ENCODE results near the gene GAK. TPM values are rescaled to one million over a fixed set of nuclear protein-coding genes. Genes with fewer than 3 reads are reported as not detected.

Gene GAK
- total RNA-seq, 1 donor from 2014 or later: 27.6 TPM

- Histone ChIP-seq H3K9me3 (ENCODE audit: low read depth) (no peaks in the 10 kb centered on the region), H2AFZ (replicated peaks) (no peak overlapping the region), H3K79me2 (ENCODE audit: low read depth) (no peaks in the 10 kb centered on the region), H3K27me3 (no peaks in the 10 kb centered on the region), H3K36me3 (no peaks in the 10 kb centered on the region), H3F3A (ENCODE audit: low read depth) (no peaks in the 10 kb centered on the region), H3K9ac (no peak overlapping the region), H3K4me3 (no peak overlapping the region), H3K27ac (no peak overlapping the region), H4K20me1 (ENCODE audit: low read depth) (no peaks in the 10 kb centered on the region), H3K4me2 (no peak overlapping the region), H3K4me1 (no peaks in the 10 kb centered on the region)
- Mint-ChIP-seq H3K36me3 (peaks cover 8% of the 10 kb centered on the region), H3K4me1 (no peaks in the 10 kb centered on the region), H3K9me3 (no peaks in the 10 kb centered on the region), H3K27me3 (ENCODE audit: insufficient read depth, low read depth) (peaks cover 3% of the 10 kb centered on the region), H3K4me3 (no peak overlapping the region), H3K27ac (no peak overlapping the region)
- DNase-seq (ENCODE audit: low spot score): peak; percentile 11
- TF ChIP-seq CTCF (IDR thresholded peaks at IDR 0.05) (peak; percentile 27), EZH2 (IDR thresholded peaks at IDR 0.05) (no peak)
Observed at GRCh38 chr4:896216-896615, 35.9 kb downstream of the GAK start.

- no peaks in the 10 kb centered on the region for H4K20me1 ChIP-seq (ENCODE audit: low read depth)
- H3K9ac ChIP-seq: no peak overlapping the region
- Mint-ChIP-seq H3K4me3 (no peak overlapping the region), H3K4me1 (no peaks in the 10 kb centered on the region), H3K27ac (no peak overlapping the region), H3K9me3 (no peaks in the 10 kb centered on the region), H3K27me3 (ENCODE audit: insufficient read depth, low read depth) (peaks cover 3% of the 10 kb centered on the region), H3K36me3 (peaks cover 8% of the 10 kb centered on the region)
- H3K4me2 ChIP-seq: no peak overlapping the region
- no peaks in the 10 kb centered on the region for H3K27me3 ChIP-seq
- H3K79me2 ChIP-seq (ENCODE audit: low read depth): no peaks in the 10 kb centered on the region
- no peak overlapping the region for H2AFZ ChIP-seq (replicated peaks)
- no peaks in the 10 kb centered on the region for H3K36me3 ChIP-seq
- H3F3A ChIP-seq (ENCODE audit: low read depth): no peaks in the 10 kb centered on the region
- H3K4me1 ChIP-seq: no peaks in the 10 kb centered on the region
- H3K27ac ChIP-seq: no peak overlapping the region
- no peak for DNase-seq (ENCODE audit: low spot score)
- H3K9me3 ChIP-seq (ENCODE audit: low read depth): no peaks in the 10 kb centered on the region
- no peak overlapping the region for H3K4me3 ChIP-seq
- TF ChIP-seq CTCF (IDR thresholded peaks at IDR 0.05) (no peak), EZH2 (IDR thresholded peaks at IDR 0.05) (no peak), EZH2phosphoT487 (IDR thresholded peaks at IDR 0.05) (no peak)
Observed at GRCh38 chr4:895596-895995, 36.5 kb downstream of the GAK start.

GRCh38 chr4:893995-894705 lies 38.0 kb downstream of the GAK start:
- Histone ChIP-seq H3K27ac (no peak overlapping the region), H3F3A (ENCODE audit: low read depth) (no peaks in the 10 kb centered on the region), H3K36me3 (no peaks in the 10 kb centered on the region), H3K4me3 (no peak overlapping the region), H3K4me1 (no peaks in the 10 kb centered on the region), H2AFZ (replicated peaks) (no peak overlapping the region), H3K4me2 (no peak overlapping the region), H3K9me3 (ENCODE audit: low read depth) (no peaks in the 10 kb centered on the region), H3K27me3 (no peaks in the 10 kb centered on the region), H4K20me1 (ENCODE audit: low read depth) (no peaks in the 10 kb centered on the region), H3K79me2 (ENCODE audit: low read depth) (no peaks in the 10 kb centered on the region), H3K9ac (no peak overlapping the region)
- peaks cover 3% of the 10 kb centered on the region for H3K27me3 Mint-ChIP-seq (ENCODE audit: insufficient read depth, low read depth)
- no peak overlapping the region for H3K27ac Mint-ChIP-seq
- no peak overlapping the region for H3K4me3 Mint-ChIP-seq
- TF ChIP-seq EZH2 (IDR thresholded peaks at IDR 0.05) (no peak), EZH2phosphoT487 (IDR thresholded peaks at IDR 0.05) (no peak), CTCF (IDR thresholded peaks at IDR 0.05) (no peak)
- peaks cover 8% of the 10 kb centered on the region for H3K36me3 Mint-ChIP-seq
- H3K4me1 Mint-ChIP-seq: no peaks in the 10 kb centered on the region
- DNase-seq (ENCODE audit: low spot score): no peak
- H3K9me3 Mint-ChIP-seq: no peaks in the 10 kb centered on the region
